Hepatocyte (in vitro differentiated cells): ENCODE data around the gene EGR4.

Source experiments
- EZH2 ChIP-seq: fragments of 200-600 bp; sonication (generic); IDR thresholded peaks from 2 replicates; pipeline ENCODE4 v1.6.1; 2016; ENCODE audit warnings: antibody characterized with exemption, mild to moderate bottlenecking, borderline replicate concordance
- EZH2phosphoT487 ChIP-seq: fragments of 200-600 bp; sonication (generic); IDR thresholded peaks from one replicate; pipeline ENCODE4 v1.6.1; 2018; ENCODE audit warnings: antibody characterized with exemption, mild to moderate bottlenecking, low read depth, moderate library complexity; ENCODE audit not compliant: unreplicated experiment, severe bottlenecking
- TF ChIP-seq, protein P1 (sequence below): fragments of 200-600 bp; sonication (generic); IDR thresholded peaks from 2 replicates; pipeline ENCODE4 v1.5.1; 2016; ENCODE audit warnings: antibody characterized with exemption, mild to moderate bottlenecking; ENCODE audit not compliant: poor library complexity

- TF ChIP-seq, protein P1, sequence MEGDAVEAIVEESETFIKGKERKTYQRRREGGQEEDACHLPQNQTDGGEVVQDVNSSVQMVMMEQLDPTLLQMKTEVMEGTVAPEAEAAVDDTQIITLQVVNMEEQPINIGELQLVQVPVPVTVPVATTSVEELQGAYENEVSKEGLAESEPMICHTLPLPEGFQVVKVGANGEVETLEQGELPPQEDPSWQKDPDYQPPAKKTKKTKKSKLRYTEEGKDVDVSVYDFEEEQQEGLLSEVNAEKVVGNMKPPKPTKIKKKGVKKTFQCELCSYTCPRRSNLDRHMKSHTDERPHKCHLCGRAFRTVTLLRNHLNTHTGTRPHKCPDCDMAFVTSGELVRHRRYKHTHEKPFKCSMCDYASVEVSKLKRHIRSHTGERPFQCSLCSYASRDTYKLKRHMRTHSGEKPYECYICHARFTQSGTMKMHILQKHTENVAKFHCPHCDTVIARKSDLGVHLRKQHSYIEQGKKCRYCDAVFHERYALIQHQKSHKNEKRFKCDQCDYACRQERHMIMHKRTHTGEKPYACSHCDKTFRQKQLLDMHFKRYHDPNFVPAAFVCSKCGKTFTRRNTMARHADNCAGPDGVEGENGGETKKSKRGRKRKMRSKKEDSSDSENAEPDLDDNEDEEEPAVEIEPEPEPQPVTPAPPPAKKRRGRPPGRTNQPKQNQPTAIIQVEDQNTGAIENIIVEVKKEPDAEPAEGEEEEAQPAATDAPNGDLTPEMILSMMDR: no peak
- TF ChIP-seq EZH2: no peak
- TF ChIP-seq EZH2phosphoT487: no peak
Observed at GRCh38 chr2:73307720-73308119, 14.4 kb upstream of the EGR4 start.
